GM18526 (cell line): Measurements from ENCODE around the gene CLECL1.

Source experiments
- POLR2A ChIP-seq: IDR thresholded peaks from 3 replicates; pipeline ENCODE4 v1.6.1; 2011; ENCODE audit not compliant: insufficient read length; ENCODE audit errors: extremely low read depth

Gene CLECL1

DNA sequence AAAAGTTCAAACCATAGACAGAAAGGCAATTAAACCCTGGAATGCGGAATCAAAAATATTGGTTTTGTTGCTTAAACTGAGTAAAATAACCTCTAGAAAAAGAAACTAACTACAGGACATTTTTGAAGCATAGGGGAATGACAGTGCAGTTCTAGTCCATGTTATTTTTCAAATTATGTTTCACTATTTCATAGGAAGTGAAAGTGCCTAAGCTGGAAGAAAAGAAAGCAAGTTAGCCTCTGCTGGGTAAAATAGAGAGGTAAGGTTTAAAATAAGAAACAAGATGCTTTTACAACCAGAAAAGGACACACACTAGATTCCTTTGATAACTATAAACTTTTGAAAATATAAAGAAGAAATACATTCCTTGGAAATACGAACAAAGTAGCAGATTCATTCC lies 1.1 kb downstream of the CLECL1 start:
- TF ChIP-seq POLR2A, result no peak

DNA sequence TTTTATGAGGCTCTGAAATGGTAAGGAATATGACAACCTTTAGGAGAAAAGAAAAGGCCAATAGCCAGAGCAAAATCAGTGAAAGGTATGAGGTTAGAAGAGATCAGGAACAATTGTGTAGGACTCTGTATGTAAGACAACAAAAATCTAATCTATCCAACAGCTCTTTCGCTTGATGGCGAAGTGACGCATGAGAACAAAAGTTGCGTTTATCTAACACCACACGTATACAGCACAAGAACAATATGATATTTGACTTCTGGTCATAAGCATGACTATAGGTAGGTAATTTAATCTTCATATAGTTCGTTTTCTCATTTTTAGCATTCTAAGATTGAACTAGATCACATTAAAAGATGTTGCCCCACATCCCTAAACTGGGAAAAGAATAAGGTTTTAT lies 1.5 kb downstream of the CLECL1 start:
- no peak for TF ChIP-seq POLR2A

DNA sequence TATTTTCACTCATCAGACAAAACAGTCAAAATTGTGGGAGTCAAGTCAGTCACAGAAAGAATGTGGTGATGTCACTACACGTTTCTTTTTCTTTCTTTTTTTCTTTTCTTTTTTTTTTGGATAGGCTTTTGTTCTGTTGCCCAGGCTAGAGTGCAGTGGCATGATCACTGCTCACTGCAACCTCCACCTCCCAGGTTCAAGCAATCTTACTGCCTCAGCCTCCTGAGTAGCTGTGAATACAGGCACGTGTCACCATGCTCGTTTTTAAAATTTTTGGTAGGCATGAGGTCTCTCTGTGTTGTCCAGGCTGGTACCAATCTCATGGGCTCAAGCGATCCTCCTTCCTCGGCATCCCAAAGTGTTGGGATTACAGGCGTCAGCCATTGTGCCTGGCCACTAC lies 2.3 kb downstream of the CLECL1 start:
- TF ChIP-seq POLR2A, result no peak

DNA sequence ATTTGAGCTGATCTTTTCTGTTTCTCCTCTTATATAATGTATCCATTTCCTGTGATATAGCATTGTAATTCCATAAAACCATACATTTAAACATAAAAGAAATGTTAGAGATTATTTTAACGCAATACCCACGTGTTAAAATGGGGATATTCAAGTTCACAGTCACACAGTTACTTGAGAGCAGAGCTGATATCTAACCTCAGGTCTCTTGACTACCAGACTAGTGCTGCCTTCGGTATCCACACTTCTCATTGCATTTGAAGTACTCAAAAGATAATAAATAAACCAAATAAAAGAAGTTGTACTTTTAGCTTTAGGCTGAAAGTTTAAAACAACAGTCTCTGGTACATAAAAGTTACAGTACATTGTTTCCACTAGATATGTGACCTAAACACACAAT lies 2.9 kb downstream of the CLECL1 start:
- no peak for TF ChIP-seq POLR2A

DNA sequence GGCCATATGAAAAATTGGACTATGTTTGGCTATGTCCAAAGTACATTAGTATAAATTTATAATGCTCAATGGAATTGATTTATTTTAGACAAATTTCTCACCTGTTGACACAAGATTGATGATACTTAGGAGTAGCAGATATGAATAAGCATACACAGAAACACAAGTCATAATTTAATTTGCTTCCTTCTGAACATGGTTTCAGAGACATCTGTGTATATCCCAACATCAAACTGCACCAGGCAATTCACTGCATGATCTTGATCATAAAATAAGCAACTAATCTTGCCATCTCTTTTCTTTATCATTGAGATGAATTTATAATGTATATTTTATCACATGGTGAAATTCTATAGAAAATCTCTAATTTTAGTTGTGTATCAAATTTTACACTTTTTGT lies 3.8 kb downstream of the CLECL1 start:
- no peak for TF ChIP-seq POLR2A

DNA sequence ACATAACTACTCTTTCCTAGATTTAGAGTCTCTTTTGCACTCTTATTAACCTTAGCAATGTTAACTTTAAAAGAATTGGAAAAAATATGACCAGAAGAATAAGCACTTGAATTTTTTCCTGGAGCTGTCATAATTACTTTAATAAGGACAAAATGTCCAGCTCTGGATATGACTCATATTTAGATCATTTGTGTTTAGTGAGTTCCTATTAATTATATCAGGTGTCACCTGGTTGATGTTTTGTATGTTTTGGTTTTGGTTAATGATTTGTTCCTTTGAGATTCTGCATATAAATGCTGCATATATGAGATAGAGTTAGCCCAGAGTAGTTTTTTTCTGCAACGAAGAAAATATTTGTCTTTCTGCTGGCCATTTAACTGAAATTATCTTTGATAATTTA lies 5.1 kb downstream of the CLECL1 start:
- no peak for TF ChIP-seq POLR2A

DNA sequence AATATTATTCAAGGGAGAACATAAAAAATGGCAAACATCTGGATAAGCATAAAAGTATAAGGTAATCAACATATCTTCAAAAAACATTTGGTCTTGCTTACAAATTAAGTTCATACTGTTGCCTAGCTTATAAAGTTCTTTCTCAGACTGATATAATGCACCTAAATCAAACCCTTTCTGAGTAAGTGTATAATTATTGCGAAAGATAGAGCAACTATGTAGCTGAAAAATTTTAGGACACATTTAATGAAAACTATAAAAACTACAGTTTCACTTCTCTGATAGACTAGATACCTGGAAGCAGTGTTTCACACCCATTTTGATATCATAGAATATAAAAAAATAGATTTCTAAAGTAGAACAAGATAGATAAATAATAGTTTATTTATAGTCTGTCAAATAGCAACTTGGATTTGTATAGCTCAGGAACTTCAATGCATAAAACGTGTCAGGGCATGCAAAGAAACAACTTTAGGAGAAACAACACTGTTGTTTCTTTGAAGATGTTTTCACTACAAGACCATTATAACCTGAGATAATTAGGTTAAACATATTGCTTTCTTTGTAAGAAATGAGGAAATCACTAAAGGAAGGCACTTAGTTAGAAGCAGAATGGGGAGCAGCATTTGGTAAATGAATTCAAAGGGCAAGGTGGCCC lies 7.6 kb downstream of the CLECL1 start:
- TF ChIP-seq POLR2A, result no peak

DNA sequence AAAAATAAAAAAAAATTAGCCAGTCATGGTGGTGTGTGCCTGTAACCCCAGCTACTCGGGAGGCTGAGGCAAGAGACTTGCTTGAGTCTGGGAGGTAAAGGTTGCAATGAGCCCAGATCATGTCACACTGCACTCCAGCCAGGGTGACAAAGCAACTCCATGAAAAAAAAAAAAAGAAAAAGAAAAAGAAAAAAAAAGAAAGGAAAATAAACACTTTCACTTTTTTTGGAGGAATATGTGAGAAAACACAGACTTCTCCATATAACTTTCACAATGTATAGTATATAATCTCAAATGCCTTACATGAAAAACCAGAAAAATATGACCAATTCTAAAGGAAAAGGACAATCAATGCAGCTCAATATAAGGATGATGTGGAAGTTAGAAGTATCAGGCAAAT lies 8.9 kb downstream of the CLECL1 start:
- no peak for TF ChIP-seq POLR2A

DNA sequence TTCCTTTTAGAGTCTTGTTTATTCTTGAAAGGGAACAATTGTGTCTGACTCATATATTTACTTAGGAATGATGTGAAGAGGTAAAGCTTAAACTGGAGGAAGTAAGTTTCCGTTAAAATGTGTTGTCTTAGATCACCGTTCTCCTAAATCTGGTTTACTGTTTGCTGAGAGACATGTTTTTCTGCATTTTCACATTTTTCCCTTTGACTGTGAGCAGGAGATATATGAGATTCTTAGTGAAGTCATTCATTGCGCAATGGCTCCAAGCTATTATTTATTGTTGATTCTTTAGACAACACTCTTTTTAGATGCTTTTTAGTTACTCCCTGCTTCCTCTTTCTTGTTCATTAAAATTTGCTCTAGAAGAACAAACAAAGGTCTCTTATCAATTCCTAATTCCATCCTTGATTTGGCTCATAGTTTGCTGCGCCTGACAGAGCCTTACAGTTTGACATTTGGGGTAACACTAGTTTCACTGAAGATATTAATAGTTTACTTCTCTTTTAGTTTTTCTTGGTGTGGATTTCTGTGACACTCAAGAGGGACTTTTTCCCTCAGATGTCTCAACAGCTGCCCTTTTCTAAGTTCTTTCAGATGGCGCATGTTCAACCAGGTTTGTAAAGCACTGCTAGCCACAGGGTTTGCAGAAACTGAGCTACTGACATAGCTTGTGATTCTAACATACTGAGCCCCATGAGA lies 11.4 kb downstream of the CLECL1 start:
- TF ChIP-seq POLR2A, result no peak

DNA sequence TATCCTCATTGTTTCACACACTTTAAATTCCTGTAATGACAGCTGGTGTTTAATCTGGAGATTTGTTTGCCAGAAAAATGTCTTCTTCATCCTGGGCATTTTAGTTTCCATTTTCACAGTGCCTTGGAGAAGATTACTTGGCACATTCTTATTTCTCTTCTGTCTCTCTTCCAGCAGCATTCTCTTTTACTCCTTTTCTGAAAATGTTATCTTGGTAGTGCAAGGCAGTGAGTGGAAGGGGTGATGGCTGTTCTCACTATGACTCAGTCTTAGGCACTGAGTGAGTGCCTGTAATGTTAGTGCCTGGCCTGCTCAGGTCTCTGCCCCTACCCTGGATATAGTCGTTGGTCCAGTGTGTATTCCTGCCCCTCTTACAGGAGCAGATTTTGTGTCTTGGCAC lies 13.1 kb downstream of the CLECL1 start:
- TF ChIP-seq POLR2A, result no peak

DNA sequence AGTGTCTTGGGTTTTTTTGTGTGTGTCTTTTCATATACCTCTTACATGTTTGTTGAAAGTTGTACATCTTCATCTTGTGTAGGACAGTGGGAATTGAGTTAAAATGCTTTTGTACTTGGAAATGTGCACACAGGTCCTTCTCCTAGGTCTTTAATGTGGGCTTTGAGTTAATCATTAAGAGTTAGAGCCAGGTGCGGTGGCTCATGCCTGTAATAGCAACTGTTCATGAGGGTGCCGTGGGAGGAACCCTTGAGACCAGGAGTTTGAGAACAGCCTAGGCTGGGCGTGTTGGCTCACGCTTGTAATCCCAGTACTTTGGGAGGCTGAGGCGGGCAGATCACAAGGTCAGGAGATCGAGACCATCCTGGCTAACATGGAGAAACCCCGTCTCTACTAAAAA lies 13.9 kb downstream of the CLECL1 start:
- TF ChIP-seq POLR2A, result no peak

DNA sequence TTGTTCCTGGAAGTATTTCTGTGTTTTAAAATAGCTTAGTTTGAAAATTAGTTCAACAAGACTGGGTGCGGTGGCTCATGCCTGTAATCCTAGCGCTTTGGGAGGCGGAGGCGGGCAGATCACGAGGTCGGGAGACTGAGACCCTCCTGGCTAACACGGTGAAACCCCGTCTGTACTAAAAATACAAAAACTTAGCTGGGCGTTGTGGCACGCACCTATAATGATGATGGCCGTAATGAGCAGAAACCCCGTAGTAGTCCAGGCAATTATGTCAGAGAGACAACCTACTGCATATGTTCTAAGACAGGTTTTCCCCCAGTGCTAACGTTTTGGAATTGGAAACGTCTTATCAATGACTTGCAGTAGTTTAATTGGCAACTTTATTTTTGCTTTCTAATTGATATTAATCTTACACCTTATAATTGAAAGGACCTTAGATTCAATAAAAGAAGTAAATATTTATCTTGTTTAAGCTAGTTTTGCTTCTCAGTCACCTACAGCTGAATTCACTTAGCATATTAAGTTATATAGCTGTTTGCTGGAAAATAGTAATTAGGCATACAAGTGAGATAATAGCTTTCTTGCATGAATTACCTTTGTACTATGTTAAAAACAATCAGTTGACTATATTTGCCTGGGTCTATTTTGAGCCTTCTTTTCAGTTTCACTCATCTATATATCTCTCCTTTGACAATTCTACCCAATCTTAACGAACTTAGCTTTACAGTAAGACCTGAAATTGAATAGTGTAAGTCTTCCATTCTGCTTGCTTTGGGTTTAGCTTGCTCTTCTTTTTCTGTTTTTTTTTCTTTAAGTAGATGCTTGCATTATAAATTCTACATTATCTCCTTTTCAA lies 15.6 kb downstream of the CLECL1 start:
- TF ChIP-seq POLR2A, result no peak

DNA sequence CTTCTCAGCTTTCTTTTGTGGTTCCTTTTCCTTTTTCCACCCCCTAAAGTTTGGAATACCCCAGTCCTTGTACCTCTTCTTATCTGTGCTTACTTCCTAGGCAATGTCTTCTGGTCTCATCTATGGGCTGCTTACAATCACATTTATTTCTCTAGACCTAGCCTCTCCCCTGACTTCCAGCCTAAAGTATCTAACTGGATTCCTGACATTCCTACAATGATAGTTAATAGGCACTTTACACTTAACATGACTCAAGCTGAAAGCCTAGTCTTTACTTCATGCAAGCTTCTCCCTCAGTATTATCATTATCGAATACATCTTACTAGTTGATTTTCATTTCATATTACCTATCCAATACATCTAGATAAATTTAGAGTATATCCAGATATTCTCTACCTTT lies 21.2 kb downstream of the CLECL1 start:
- TF ChIP-seq POLR2A, result no peak

DNA sequence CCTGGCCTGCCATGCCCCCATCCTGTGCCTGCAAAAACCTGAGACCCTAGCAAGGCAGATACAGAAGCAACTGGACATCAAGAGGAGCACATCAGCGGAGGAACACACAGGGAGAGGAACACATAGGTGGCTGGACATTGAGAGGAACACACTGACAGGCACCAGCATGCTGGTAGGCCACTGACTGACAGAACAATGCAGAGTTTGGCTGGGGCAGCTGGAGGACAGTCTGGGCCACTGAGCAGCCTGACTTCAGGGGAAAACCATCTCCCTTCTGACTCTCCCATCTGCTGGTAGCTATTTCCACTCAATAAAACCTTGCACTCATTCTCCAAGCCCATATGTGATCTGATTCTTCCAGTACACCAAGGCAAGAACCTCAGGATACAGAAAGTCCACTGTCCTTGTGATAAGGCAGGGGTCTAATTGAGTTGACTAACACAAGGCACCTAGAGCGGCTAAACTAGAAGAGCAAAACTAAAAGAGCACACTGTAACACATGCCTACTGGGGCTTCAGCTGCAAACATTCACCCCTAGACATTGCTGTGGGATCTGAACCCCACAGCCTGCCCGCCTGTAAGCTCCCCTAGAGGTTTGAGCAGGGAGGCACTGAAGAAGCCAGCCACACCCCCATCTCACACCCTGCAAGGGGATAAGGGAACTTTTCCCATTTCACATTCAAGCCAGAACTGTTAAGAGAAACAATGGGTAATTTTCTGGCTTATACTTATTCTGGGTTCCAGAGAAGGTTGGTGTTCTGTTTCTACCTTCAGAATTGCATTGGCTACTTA lies 22.1 kb downstream of the CLECL1 start:
- TF ChIP-seq POLR2A, result no peak

DNA sequence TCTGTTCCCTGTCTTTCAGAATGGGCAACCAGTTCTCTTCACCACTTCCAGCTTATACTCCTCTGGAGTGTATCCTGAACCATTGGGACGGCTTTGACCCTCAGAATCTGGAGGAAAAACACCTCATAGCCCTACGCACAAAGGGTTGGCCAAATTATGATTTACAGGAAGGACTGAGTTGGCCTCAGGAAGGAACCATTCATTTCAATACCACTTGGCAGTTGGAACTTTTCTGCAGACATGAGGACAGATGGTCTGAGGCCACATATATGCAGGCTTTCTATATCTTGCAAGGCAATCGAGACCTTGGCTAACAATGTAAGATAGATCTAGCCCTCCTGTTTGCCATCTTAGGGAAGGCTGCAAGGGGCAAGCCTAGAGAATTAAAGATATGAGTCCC lies 24.0 kb downstream of the CLECL1 start:
- TF ChIP-seq POLR2A, result no peak
